NB4 (cell line): ENCODE results near the gene GNB1.

Experiments
- POLR2A ChIP-seq: IDR thresholded peaks from 2 replicates; pipeline ENCODE4 v1.6.1; 2011; ENCODE audit warnings: mild to moderate bottlenecking; ENCODE audit not compliant: insufficient read length; ENCODE audit errors: extremely low read depth
- TF ChIP-seq, protein P1 (sequence below): IDR thresholded peaks from one replicate; pipeline ENCODE4 v1.5.1; 2012; ENCODE audit warnings: low read depth, low read length
- TF ChIP-seq, protein P2 (sequence below): IDR thresholded peaks from 2 replicates; pipeline ENCODE4 v1.6.1; 2011; ENCODE audit warnings: low read depth, low read length

DNA sequence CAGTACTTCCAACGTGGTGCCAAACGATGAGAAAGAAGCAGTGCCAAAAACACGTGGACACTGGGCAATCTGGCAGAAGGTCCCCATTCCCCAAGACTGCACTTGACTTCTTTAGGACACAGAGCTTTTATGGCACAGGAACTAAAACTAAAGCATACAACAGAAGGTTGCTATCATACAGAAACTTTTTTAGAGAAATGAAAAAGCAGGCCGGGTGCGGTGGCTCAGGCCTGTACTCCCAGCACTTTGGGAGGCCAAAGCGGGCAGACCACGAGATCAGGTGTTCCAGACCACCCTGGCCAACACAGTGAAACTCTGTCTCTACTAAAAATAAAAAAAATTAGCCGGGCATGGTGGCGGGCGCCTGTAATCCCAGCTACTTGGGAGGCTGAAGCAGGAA is 43.0 kb downstream of the GNB1 start:
- TF ChIP-seq, protein P1, sequence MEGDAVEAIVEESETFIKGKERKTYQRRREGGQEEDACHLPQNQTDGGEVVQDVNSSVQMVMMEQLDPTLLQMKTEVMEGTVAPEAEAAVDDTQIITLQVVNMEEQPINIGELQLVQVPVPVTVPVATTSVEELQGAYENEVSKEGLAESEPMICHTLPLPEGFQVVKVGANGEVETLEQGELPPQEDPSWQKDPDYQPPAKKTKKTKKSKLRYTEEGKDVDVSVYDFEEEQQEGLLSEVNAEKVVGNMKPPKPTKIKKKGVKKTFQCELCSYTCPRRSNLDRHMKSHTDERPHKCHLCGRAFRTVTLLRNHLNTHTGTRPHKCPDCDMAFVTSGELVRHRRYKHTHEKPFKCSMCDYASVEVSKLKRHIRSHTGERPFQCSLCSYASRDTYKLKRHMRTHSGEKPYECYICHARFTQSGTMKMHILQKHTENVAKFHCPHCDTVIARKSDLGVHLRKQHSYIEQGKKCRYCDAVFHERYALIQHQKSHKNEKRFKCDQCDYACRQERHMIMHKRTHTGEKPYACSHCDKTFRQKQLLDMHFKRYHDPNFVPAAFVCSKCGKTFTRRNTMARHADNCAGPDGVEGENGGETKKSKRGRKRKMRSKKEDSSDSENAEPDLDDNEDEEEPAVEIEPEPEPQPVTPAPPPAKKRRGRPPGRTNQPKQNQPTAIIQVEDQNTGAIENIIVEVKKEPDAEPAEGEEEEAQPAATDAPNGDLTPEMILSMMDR = no peak
- TF ChIP-seq POLR2A = no peak
- TF ChIP-seq, protein P2, sequence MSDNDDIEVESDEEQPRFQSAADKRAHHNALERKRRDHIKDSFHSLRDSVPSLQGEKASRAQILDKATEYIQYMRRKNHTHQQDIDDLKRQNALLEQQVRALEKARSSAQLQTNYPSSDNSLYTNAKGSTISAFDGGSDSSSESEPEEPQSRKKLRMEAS = no peak
